Right kidney (tissue), 1 donor: ENCODE data around the gene IFNL2.

Experiments
- DNase-seq: peaks from one replicate; pipeline ENCODE4 v3.0.0-alpha.2; 2016

The IFNL2 gene

GRCh38 chr19:39318690-39319089 lies 50.5 kb downstream of the IFNL2 start:
- DNase-seq = no peak

GRCh38 chr19:39319098-39319891 lies 51.1 kb downstream of the IFNL2 start:
- no peak for DNase-seq
